ENCODE results near the gene LRFN3.
A peak's percentile ranks its signal among the peaks of the same experiment; 100 is the strongest.

Gene LRFN3

DNA sequence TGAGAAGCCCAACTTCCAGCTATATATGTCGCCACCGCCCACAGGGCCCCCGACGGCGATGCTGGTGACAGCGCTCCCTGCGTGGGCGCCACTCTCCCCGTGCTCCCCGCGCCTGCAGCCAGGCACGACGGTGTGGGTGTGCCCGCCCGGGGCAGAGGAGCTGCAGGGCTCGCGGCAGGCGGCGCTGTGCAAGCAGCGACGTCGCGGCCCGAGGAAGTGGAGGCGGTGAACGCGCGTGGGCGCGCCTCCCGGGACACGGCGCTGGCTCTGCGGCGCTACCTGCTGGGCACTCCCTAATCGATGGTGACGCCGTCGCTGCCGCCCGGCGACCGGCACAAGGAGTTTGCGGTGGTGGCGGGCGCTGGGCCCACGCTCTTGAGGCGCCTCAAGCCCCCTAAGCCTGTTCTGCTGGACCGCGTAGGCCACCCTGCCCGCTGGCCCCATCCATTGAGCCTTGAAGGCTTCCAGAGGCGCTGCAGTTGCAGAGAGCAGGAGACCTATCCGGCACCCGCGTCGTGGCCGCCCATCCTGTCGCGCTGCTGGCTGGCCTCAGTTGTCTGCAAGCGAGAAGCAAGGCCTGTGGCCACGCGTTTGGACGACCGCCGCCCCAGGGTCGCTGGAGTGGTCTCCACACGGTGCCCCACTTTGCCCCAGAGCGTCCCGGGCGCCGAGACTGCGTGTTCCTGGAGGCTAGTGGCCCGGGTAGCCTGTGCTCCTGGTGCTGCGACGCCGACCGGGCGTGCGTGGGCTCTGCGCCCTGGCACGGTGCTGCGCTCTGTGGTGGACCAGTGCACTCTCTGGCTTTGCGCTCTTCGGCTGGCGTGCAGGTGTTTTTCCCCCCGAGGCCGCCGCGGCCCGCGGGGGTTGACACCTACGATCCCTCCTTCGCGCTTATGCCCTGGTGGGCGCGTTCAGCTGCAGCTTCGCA, 23.1 kb downstream of the LRFN3 start:
- H3K79me2 ChIP-seq: no peaks in the 10 kb centered on the region
- TF ChIP-seq CTCF (IDR thresholded peaks at IDR 0.05): peak; percentile 44
- no peak overlapping the region for H3K9ac ChIP-seq
- no peak overlapping the region for H3K27ac ChIP-seq
- H3K4me2 ChIP-seq (ENCODE audit: low read length): peak overlapping the region; percentile 47
- H3K4me3 ChIP-seq (ENCODE audit: low read depth, low read length): no peak overlapping the region
- H3K4me1 ChIP-seq: peaks cover 3% of the 10 kb centered on the region
- H3K9me3 ChIP-seq (ENCODE audit: control insufficient read depth, low read length): no peaks in the 10 kb centered on the region
- peak overlapping the region; percentile 76 for H2AFZ ChIP-seq
- no peaks in the 10 kb centered on the region for H3K36me3 ChIP-seq (ENCODE audit: control insufficient read depth, insufficient read depth, low read length)
- H3K27me3 ChIP-seq (ENCODE audit: control insufficient read depth, insufficient read depth, low read length): no peaks in the 10 kb centered on the region

DNA sequence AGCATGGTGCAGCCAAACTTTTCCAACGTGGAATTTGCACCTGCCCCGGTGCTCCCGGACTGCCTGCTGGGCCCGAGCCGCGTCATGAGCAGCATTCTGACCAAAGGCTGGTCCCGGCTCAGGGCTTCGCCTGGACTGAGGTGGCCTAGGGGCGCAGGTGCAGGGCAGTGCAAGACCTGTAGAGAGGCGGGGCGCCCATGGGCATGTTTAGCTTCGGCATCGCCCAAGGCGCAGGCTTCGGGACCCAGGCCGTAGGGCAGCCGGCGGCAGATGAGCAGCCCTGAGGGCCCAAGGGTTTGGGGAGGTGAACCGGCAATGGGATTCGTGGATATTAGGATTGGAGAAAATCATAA, 23.8 kb downstream of the LRFN3 start:
- no peak overlapping the region for H2AFZ ChIP-seq
- no peaks in the 10 kb centered on the region for H3K27me3 ChIP-seq (ENCODE audit: control insufficient read depth, insufficient read depth, low read length)

DNA sequence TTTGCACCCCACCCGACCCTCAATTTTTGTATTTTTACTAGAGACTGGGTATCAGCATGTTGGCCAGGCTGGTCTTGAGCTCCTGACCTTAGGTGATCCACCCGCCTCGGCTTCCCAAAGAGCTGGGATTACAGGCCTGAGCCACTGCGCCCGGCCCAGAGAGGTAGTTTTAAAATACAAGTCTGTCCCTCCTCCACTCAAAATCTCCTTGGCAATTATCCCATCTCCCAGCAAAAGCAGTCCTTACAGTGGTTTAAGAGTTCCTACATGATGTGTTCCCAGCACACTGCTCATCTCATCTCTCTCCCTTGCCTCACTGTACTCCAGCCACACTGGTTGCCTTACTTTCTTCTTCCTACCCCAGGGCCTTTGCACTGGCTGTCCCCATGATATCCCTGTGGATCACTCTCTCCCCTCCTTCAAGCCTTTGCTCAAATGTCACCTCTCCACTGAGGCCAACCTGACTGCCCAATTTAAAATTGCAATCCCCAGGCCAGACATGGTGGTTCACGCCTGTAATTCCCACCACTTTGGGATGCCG, 24.3 kb downstream of the LRFN3 start:
- H3K9me3 ChIP-seq (ENCODE audit: control insufficient read depth, low read length): no peaks in the 10 kb centered on the region
- H3K27me3 ChIP-seq (ENCODE audit: control insufficient read depth, insufficient read depth, low read length): no peaks in the 10 kb centered on the region
- H3K4me1 ChIP-seq: peaks cover 3% of the 10 kb centered on the region
- H3K79me2 ChIP-seq: no peaks in the 10 kb centered on the region
- H3K36me3 ChIP-seq (ENCODE audit: control insufficient read depth, insufficient read depth, low read length): no peaks in the 10 kb centered on the region
- no peak for TF ChIP-seq CTCF (IDR thresholded peaks at IDR 0.05)
- H3K4me3 ChIP-seq (ENCODE audit: low read depth, low read length): no peak overlapping the region
- no peak overlapping the region for H3K9ac ChIP-seq
- H2AFZ ChIP-seq: no peak overlapping the region
- no peak overlapping the region for H3K4me2 ChIP-seq (ENCODE audit: low read length)
- no peak overlapping the region for H3K27ac ChIP-seq

More for the DNA sequence above, 23.8 kb downstream of the LRFN3 start:
- Histone ChIP-seq H3K36me3 (ENCODE audit: control insufficient read depth, insufficient read depth, low read length) (no peaks in the 10 kb centered on the region), H3K79me2 (no peaks in the 10 kb centered on the region), H3K4me3 (ENCODE audit: low read depth, low read length) (no peak overlapping the region), H3K9me3 (ENCODE audit: control insufficient read depth, low read length) (no peaks in the 10 kb centered on the region), H3K27ac (no peak overlapping the region), H3K4me1 (peaks cover 3% of the 10 kb centered on the region), H3K4me2 (ENCODE audit: low read length) (no peak overlapping the region), H3K9ac (no peak overlapping the region)
- no peak for TF ChIP-seq CTCF (IDR thresholded peaks at IDR 0.05)

GRCh38 chr19:35963514-35963913, 27.3 kb downstream of the LRFN3 start:
- no peak overlapping the region for H3K4me2 ChIP-seq (ENCODE audit: low read length)
- no peaks in the 10 kb centered on the region for H3K36me3 ChIP-seq (ENCODE audit: control insufficient read depth, insufficient read depth, low read length)
- no peaks in the 10 kb centered on the region for H3K27me3 ChIP-seq (ENCODE audit: control insufficient read depth, insufficient read depth, low read length)
- no peak overlapping the region for H3K27ac ChIP-seq
- no peak overlapping the region for H2AFZ ChIP-seq
- TF ChIP-seq CTCF (IDR thresholded peaks at IDR 0.05): no peak
- no peak overlapping the region for H3K4me3 ChIP-seq (ENCODE audit: low read depth, low read length)
- H3K4me1 ChIP-seq: peaks cover 3% of the 10 kb centered on the region
- H3K9me3 ChIP-seq (ENCODE audit: control insufficient read depth, low read length): no peaks in the 10 kb centered on the region
- H3K79me2 ChIP-seq: no peaks in the 10 kb centered on the region
- no peak overlapping the region for H3K9ac ChIP-seq

All from parathyroid adenoma (tissue), 2 donors.